CD4-positive, CD25-positive, alpha-beta regulatory T cell (primary cell): Measurements from ENCODE around the gene TMEM120B. TPM values are rescaled to one million over a fixed set of nuclear protein-coding genes. Genes with fewer than 3 reads are reported as not detected.
"Not testable (repeated sequence)": the region's sequence is repeated elsewhere in the genome, so short reads cannot be mapped to it uniquely, and the experiment has no call there.

Experiments
- ATAC-seq, 2 donors: fragments of 150-1000 bp; cut with Tn5 transposase; one replicate each; pipeline ENCODE4 v1.10.0; 2021; ENCODE audit warnings: low read depth in 2 of 2, moderate number of reproducible peaks in 2 of 2, moderate library complexity in 1 of 2
- DNase-seq, 3 donors: peaks; one replicate each; pipeline versions ENCODE4 v3.0.0 to v3.0.0-alpha.2; 2012 to 2022; ENCODE audit warnings: mixed read lengths in 1 of 3
- H3K27ac ChIP-seq: one replicate; pipeline ENCODE4 v1.7.0; 2013; ENCODE audit warnings: mild to moderate bottlenecking, low read length; ENCODE audit not compliant: insufficient read depth, poor library complexity, severe bottlenecking
- H3K27me3 ChIP-seq: one replicate; pipeline ENCODE4 v1.7.0; 2013; ENCODE audit warnings: low read length; ENCODE audit not compliant: control insufficient read depth, insufficient read depth
- H3K36me3 ChIP-seq: one replicate; pipeline ENCODE4 v1.7.0; 2013; ENCODE audit warnings: mild to moderate bottlenecking, low read length, moderate library complexity; ENCODE audit not compliant: control insufficient read depth, insufficient read depth
- H3K4me1 ChIP-seq: 2 replicates; pipeline ENCODE4 v1.7.0; 2013; ENCODE audit warnings: mild to moderate bottlenecking, low read length; ENCODE audit not compliant: insufficient read depth, control insufficient read depth, poor library complexity, severe bottlenecking
- H3K4me3 ChIP-seq: one replicate; pipeline ENCODE4 v1.7.0; 2013; ENCODE audit warnings: low read depth, mild to moderate bottlenecking, low read length, moderate library complexity
- H3K9me3 ChIP-seq, 2 experiments: 1 replicate in 1 of 2; 2 replicates in 1 of 2; pipeline ENCODE4 v1.7.0; 2013; ENCODE audit warnings: low read length in 2 of 2, mild to moderate bottlenecking in 1 of 2, moderate library complexity in 1 of 2; ENCODE audit not compliant: control insufficient read depth in 2 of 2
- H3K27ac Mint-ChIP-seq, 3 donors: one replicate each; pipeline ENCODE4 v1.8.0; 2020 to 2022; ENCODE audit warnings: mild to moderate bottlenecking in 3 of 3, mixed read lengths in 3 of 3, moderate library complexity in 2 of 3
- H3K27me3 Mint-ChIP-seq: one replicate; pipeline ENCODE4 v1.8.0; 2022; ENCODE audit warnings: mild to moderate bottlenecking, mixed read lengths
- H3K36me3 Mint-ChIP-seq: one replicate; pipeline ENCODE4 v1.8.0; 2020; ENCODE audit warnings: mixed read lengths
- H3K4me1 Mint-ChIP-seq, 4 donors: one replicate each; pipeline ENCODE4 v1.8.0; 2020 to 2022; ENCODE audit warnings: mixed read lengths in 4 of 4, mild to moderate bottlenecking in 1 of 4
- H3K4me3 Mint-ChIP-seq, 4 donors: one replicate each; pipeline ENCODE4 v1.8.0; 2020 to 2022; ENCODE audit warnings: mild to moderate bottlenecking in 4 of 4, mixed read lengths in 4 of 4, moderate library complexity in 3 of 4
- H3K9me3 Mint-ChIP-seq, 7 donors: one replicate each; pipeline ENCODE4 v1.8.0; 2020 to 2022; ENCODE audit warnings: mixed read lengths in 7 of 7, mild to moderate bottlenecking in 3 of 7, moderate library complexity in 2 of 7
- polyA plus RNA-seq, 4 donors: library from polyadenylated mRNA; unstranded; fragments of 300-500 nt; fragmentation: Illumina TruSeq; gene quantifications; one replicate each; pipeline ENCODE4 v1.2.3, GENCODE V29; 2021
- total RNA-seq: library from RNA; stranded (reverse); gene quantifications from one replicate; pipeline ENCODE4 v1.2.3, GENCODE V29; 2022

Gene TMEM120B
- total and polyA plus RNA-seq, 5 donors from 2014 or later, result 2.6 to 7.5 (median 2.7) TPM

- Histone ChIP-seq H3K36me3 (no peaks in the 10 kb centered on the region), H3K9me3 (no peaks in the 10 kb centered on the region), H3K4me3 (no peak overlapping the region), H3K4me1 (peaks cover 5% of the 10 kb centered on the region), H3K27ac (no peak overlapping the region), H3K27me3 (no peaks in the 10 kb centered on the region)
- peaks cover 0 to 10% (median 7%) of the 10 kb centered on the region in 4 donors for H3K4me1 Mint-ChIP-seq
- peaks cover 0 to 1% (median 0%) of the 10 kb centered on the region in 7 donors for H3K9me3 Mint-ChIP-seq
- no peak for DNase-seq
- ATAC-seq, result no peak
- H3K36me3 Mint-ChIP-seq, result no peaks in the 10 kb centered on the region
- peak overlapping the region in 1 of 3 donors; percentile 72 for H3K27ac Mint-ChIP-seq
- no peak overlapping the region for H3K4me3 Mint-ChIP-seq
- H3K27me3 Mint-ChIP-seq, result no peaks in the 10 kb centered on the region
These were observed 42.3 kb downstream of the TMEM120B start for GRCh38 chr12:121754836-121755235.

- Histone ChIP-seq H3K27ac (no peak overlapping the region), H3K36me3 (no peaks in the 10 kb centered on the region), H3K4me1 (peaks cover under 1% of the 10 kb centered on the region), H3K9me3 (no peaks in the 10 kb centered on the region), H3K4me3 (no peak overlapping the region), H3K27me3 (no peaks in the 10 kb centered on the region)
- no peaks in the 10 kb centered on the region for H3K36me3 Mint-ChIP-seq
- no peak overlapping the region for H3K4me3 Mint-ChIP-seq
- peak overlapping the region in 1 of 3 donors; percentile 72 for H3K27ac Mint-ChIP-seq
- peaks cover 0 to 10% (median 7%) of the 10 kb centered on the region in 4 donors for H3K4me1 Mint-ChIP-seq
- no peaks in the 10 kb centered on the region for H3K27me3 Mint-ChIP-seq
- no peak for ATAC-seq
- no peak for DNase-seq
- peaks cover 0 to 1% (median 0%) of the 10 kb centered on the region in 7 donors for H3K9me3 Mint-ChIP-seq
These were observed 43.0 kb downstream of the TMEM120B start for GRCh38 chr12:121755591-121755990.

- not testable (repeated sequence) for H3K27me3 Mint-ChIP-seq, H3K4me3 ChIP-seq, DNase-seq, H3K27ac Mint-ChIP-seq, H3K27ac ChIP-seq, H3K4me1 Mint-ChIP-seq, H3K27me3 ChIP-seq, H3K4me1 ChIP-seq, H3K36me3 Mint-ChIP-seq, H3K9me3 Mint-ChIP-seq, H3K4me3 Mint-ChIP-seq, H3K9me3 ChIP-seq, ATAC-seq, H3K36me3 ChIP-seq
These were observed 46.0 kb downstream of the TMEM120B start for GRCh38 chr12:121758536-121758935.

GRCh38 chr12:121762269-121762668 lies 49.7 kb downstream of the TMEM120B start:
- H3K27ac ChIP-seq, result no peak overlapping the region
- no peaks in the 10 kb centered on the region for H3K9me3 ChIP-seq
- H3K27me3 Mint-ChIP-seq, result no peaks in the 10 kb centered on the region
- peak overlapping the region in 1 of 3 donors; percentile 15 for H3K27ac Mint-ChIP-seq
- H3K27me3 ChIP-seq, result no peaks in the 10 kb centered on the region
- H3K9me3 Mint-ChIP-seq, result no peaks in the 10 kb centered on the region
- DNase-seq (no peak), ATAC-seq (no peak)
- H3K4me3 Mint-ChIP-seq, result no peak overlapping the region
- H3K4me1 ChIP-seq, result no peaks in the 10 kb centered on the region
- peaks cover 0 to 4% (median 0%) of the 10 kb centered on the region in 4 donors for H3K4me1 Mint-ChIP-seq
- peaks cover 4% of the 10 kb centered on the region for H3K36me3 Mint-ChIP-seq
- H3K4me3 ChIP-seq, result no peak overlapping the region
- no peaks in the 10 kb centered on the region for H3K36me3 ChIP-seq

- Histone ChIP-seq H3K4me3 (no peak overlapping the region), H3K27ac (no peak overlapping the region), H3K9me3 (no peaks in the 10 kb centered on the region), H3K4me1 (no peaks in the 10 kb centered on the region), H3K36me3 (no peaks in the 10 kb centered on the region), H3K27me3 (no peaks in the 10 kb centered on the region)
- H3K4me3 Mint-ChIP-seq, result no peak overlapping the region
- H3K9me3 Mint-ChIP-seq, result no peaks in the 10 kb centered on the region
- DNase-seq (no peak), ATAC-seq (no peak)
- H3K27me3 Mint-ChIP-seq, result no peaks in the 10 kb centered on the region
- no peak overlapping the region for H3K27ac Mint-ChIP-seq
- H3K36me3 Mint-ChIP-seq, result peaks cover 4% of the 10 kb centered on the region
- peaks cover 0 to 4% (median 0%) of the 10 kb centered on the region in 4 donors for H3K4me1 Mint-ChIP-seq
These were observed 52.3 kb downstream of the TMEM120B start for GRCh38 chr12:121764808-121765207.

- Mint-ChIP-seq H3K36me3 (peaks cover 4% of the 10 kb centered on the region), H3K27ac (no peak overlapping the region), H3K4me3 (no peak overlapping the region), H3K27me3 (no peaks in the 10 kb centered on the region), H3K9me3 (no peaks in the 10 kb centered on the region), H3K4me1 (peaks cover 0 to 4% (median 0%) of the 10 kb centered on the region in 4 donors)
- no peaks in the 10 kb centered on the region for H3K36me3 ChIP-seq
- H3K4me3 ChIP-seq, result no peak overlapping the region
- no peaks in the 10 kb centered on the region for H3K9me3 ChIP-seq
- H3K27ac ChIP-seq, result no peak overlapping the region
- H3K27me3 ChIP-seq, result no peaks in the 10 kb centered on the region
- ATAC-seq (no peak), DNase-seq (no peak)
- no peaks in the 10 kb centered on the region for H3K4me1 ChIP-seq
These were observed 53.0 kb downstream of the TMEM120B start for GRCh38 chr12:121765573-121765972.

GRCh38 chr12:121766290-121767039 lies 53.9 kb downstream of the TMEM120B start:
- no peaks in the 10 kb centered on the region for H3K9me3 Mint-ChIP-seq
- H3K27ac Mint-ChIP-seq, result no peak overlapping the region
- no peak for ATAC-seq
- Histone ChIP-seq H3K9me3 (no peaks in the 10 kb centered on the region), H3K36me3 (no peaks in the 10 kb centered on the region), H3K4me3 (no peak overlapping the region), H3K27me3 (no peaks in the 10 kb centered on the region), H3K4me1 (no peaks in the 10 kb centered on the region), H3K27ac (no peak overlapping the region)
- no peak for DNase-seq
- no peaks in the 10 kb centered on the region for H3K27me3 Mint-ChIP-seq
- no peak overlapping the region for H3K4me3 Mint-ChIP-seq
- H3K4me1 Mint-ChIP-seq, result peaks cover 0 to 4% (median 0%) of the 10 kb centered on the region in 4 donors
- H3K36me3 Mint-ChIP-seq, result peaks cover 4% of the 10 kb centered on the region

- H3K9me3 Mint-ChIP-seq, result no peaks in the 10 kb centered on the region
These were observed 55.0 kb downstream of the TMEM120B start for GRCh38 chr12:121767525-121768016.

More at GRCh38 chr12:121767525-121768016, 55.0 kb downstream of the TMEM120B start:
- H3K27me3 ChIP-seq, result no peaks in the 10 kb centered on the region
- H3K4me3 ChIP-seq, result no peak overlapping the region
- H3K27me3 Mint-ChIP-seq, result no peaks in the 10 kb centered on the region
- no peak for ATAC-seq
- DNase-seq, result no peak
- H3K36me3 Mint-ChIP-seq, result no peaks in the 10 kb centered on the region
- no peak overlapping the region for H3K27ac Mint-ChIP-seq
- H3K4me1 ChIP-seq, result no peaks in the 10 kb centered on the region
- no peak overlapping the region for H3K27ac ChIP-seq
- H3K4me3 Mint-ChIP-seq, result no peak overlapping the region
- peaks cover 0 to under 1% (median 0%) of the 10 kb centered on the region in 4 donors for H3K4me1 Mint-ChIP-seq
- no peaks in the 10 kb centered on the region for H3K9me3 ChIP-seq
- no peaks in the 10 kb centered on the region for H3K36me3 ChIP-seq
